ENCODE data around the gene RBMS1.

RBMS1 gene

GRCh38 chr2:160506371-160507045 lies 12.9 kb upstream of the RBMS1 start:
- in situ Hi-C loops (cut with MboI; ENCODE audit: low pct_unique_long_range_greater_than_20kb, low sequenced_read_pairs, unreplicated experiment): no loop called here
- no peak for DNase-seq (ENCODE audit: low spot score)
- TF ChIP-seq CTCF (IDR thresholded peaks at IDR 0.05; ENCODE audit: extremely low read depth, insufficient read depth, missing control alignments): no peak

- DNase-seq (ENCODE audit: low spot score): no peak
- no peak for TF ChIP-seq CTCF (IDR thresholded peaks at IDR 0.05; ENCODE audit: extremely low read depth, insufficient read depth, missing control alignments)
- in situ Hi-C loops (cut with MboI; ENCODE audit: low pct_unique_long_range_greater_than_20kb, low sequenced_read_pairs, unreplicated experiment): no loop called here
These were observed 11.6 kb upstream of the RBMS1 start for GRCh38 chr2:160505256-160505655.

- in situ Hi-C loops (cut with MboI; ENCODE audit: low pct_unique_long_range_greater_than_20kb, low sequenced_read_pairs, unreplicated experiment): no loop called here
- no peak for TF ChIP-seq CTCF (IDR thresholded peaks at IDR 0.05; ENCODE audit: extremely low read depth, insufficient read depth, missing control alignments)
- DNase-seq (ENCODE audit: low spot score): no peak
These were observed 8.9 kb upstream of the RBMS1 start for GRCh38 chr2:160502478-160502877.

GRCh38 chr2:160501370-160501769 lies 7.8 kb upstream of the RBMS1 start:
- no peak for TF ChIP-seq CTCF (IDR thresholded peaks at IDR 0.05; ENCODE audit: extremely low read depth, insufficient read depth, missing control alignments)
- in situ Hi-C loops (cut with MboI; ENCODE audit: low pct_unique_long_range_greater_than_20kb, low sequenced_read_pairs, unreplicated experiment): no loop called here
- no peak for DNase-seq (ENCODE audit: low spot score)

GRCh38 chr2:160499865-160500264 lies 6.3 kb upstream of the RBMS1 start:
- no peak for DNase-seq (ENCODE audit: low spot score)
- TF ChIP-seq CTCF (IDR thresholded peaks at IDR 0.05; ENCODE audit: extremely low read depth, insufficient read depth, missing control alignments): no peak
- in situ Hi-C loops (cut with MboI; ENCODE audit: low pct_unique_long_range_greater_than_20kb, low sequenced_read_pairs, unreplicated experiment): no loop called here

GRCh38 chr2:160498137-160498536 lies 4.5 kb upstream of the RBMS1 start:
- in situ Hi-C loops (cut with MboI; ENCODE audit: low pct_unique_long_range_greater_than_20kb, low sequenced_read_pairs, unreplicated experiment): no loop called here
- TF ChIP-seq CTCF (IDR thresholded peaks at IDR 0.05; ENCODE audit: extremely low read depth, insufficient read depth, missing control alignments): no peak
- DNase-seq (ENCODE audit: low spot score): no peak
